ENCODE data around the gene CCDC12. TPM values are rescaled to one million over a fixed set of nuclear protein-coding genes. Genes with fewer than 3 reads are reported as not detected.

CCDC12 gene
- total and polyA plus RNA-seq, 4 experiments from 2014 or later = 59.3 to 102 (median 73.0) TPM

GRCh38 chr3:46926447-46926846, 50.1 kb downstream of the CCDC12 start:
- H3K27me3 ChIP-seq (ENCODE audit: insufficient read depth, low read length) = no peaks in the 10 kb centered on the region
- Mint-ChIP-seq H3K9me3 (peaks cover 0 to 7% (median 4%) of the 10 kb centered on the region in 8 donors), H3K4me1 (peaks cover 32 to 69% (median 44%) of the 10 kb centered on the region in 4 donors), H3K27me3 (no peaks in the 10 kb centered on the region), H3K36me3 (peaks cover 32 to 55% of the 10 kb centered on the region in 2 donors), H3K4me3 (peak overlapping the region in 6 of 8 donors; percentile 28 to 69 (median 56)), H3K27ac (peak overlapping the region; percentile 55 to 96 (median 84))
- H3K4me3 ChIP-seq (ENCODE audit: low read length in 2 of 2) = no peak overlapping the region
- DNase-seq = no peak
- CTCF ChIA-PET (ENCODE audit: partially characterized antibody) = interaction anchor here (1.7 to 3.0 kb wide), 2 partner anchors 20 to 72 kb away, joined by 6 to 13 read pairs; no protein-coding TSS in a partner anchor
- no peaks in the 10 kb centered on the region for H3K9me3 ChIP-seq (ENCODE audit: control insufficient read depth in 1 of 2, low read length in 2 of 2)
- POLR2A ChIA-PET (ENCODE audit: partially characterized antibody) = interaction anchor here (1.2 to 2.2 kb wide), 2 partner anchors 11 to 22 kb away, joined by 3 to 13 read pairs; no protein-coding TSS in a partner anchor
- H3K4me1 ChIP-seq (ENCODE audit: insufficient read depth, low read length) = peaks cover 57% of the 10 kb centered on the region
- H3K27ac ChIP-seq (ENCODE audit: low read depth, low read length) = peak overlapping the region; percentile 32
- H3K36me3 ChIP-seq (ENCODE audit: insufficient read depth, low read length) = peaks cover 38% of the 10 kb centered on the region
- intact Hi-C loops (cut with micrococcal nuclease) = no loop called here

- intact Hi-C loops (cut with micrococcal nuclease) = no loop called here
- Mint-ChIP-seq H3K27me3 (no peaks in the 10 kb centered on the region), H3K36me3 (peaks cover 34 to 57% of the 10 kb centered on the region in 2 donors), H3K4me3 (peak overlapping the region in 2 of 8 donors; percentile 39 to 46), H3K4me1 (peaks cover 29 to 65% (median 40%) of the 10 kb centered on the region in 4 donors), H3K27ac (peak overlapping the region in 6 of 7 donors; percentile 52 to 84 (median 70)), H3K9me3 (peaks cover 0 to 7% (median 4%) of the 10 kb centered on the region in 8 donors)
- Histone ChIP-seq H3K27me3 (ENCODE audit: insufficient read depth, low read length) (no peaks in the 10 kb centered on the region), H3K9me3 (ENCODE audit: control insufficient read depth in 1 of 2, low read length in 2 of 2) (no peaks in the 10 kb centered on the region), H3K4me1 (ENCODE audit: insufficient read depth, low read length) (peaks cover 53% of the 10 kb centered on the region), H3K4me3 (ENCODE audit: low read length in 2 of 2) (no peak overlapping the region), H3K27ac (ENCODE audit: low read depth, low read length) (peak overlapping the region; percentile 32), H3K36me3 (ENCODE audit: insufficient read depth, low read length) (peaks cover 43% of the 10 kb centered on the region)
- DNase-seq = no peak
- CTCF ChIA-PET (ENCODE audit: partially characterized antibody) = interaction anchor here (1.7 to 3.0 kb wide), 2 partner anchors 21 to 73 kb away, joined by 6 to 13 read pairs; no protein-coding TSS in a partner anchor
- POLR2A ChIA-PET (ENCODE audit: partially characterized antibody) = interaction anchor here (0.7 kb wide), 1 partner anchor 54 kb away, joined by 4 read pairs; the partner anchor contains the start of gene NBEAL2
These were observed 50.5 kb downstream of the CCDC12 start for GRCh38 chr3:46926039-46926438.

- no peak overlapping the region for H3K27ac ChIP-seq (ENCODE audit: low read depth, low read length)
- ChIA-PET CTCF (ENCODE audit: partially characterized antibody) (interaction anchor here (1.7 to 3.0 kb wide), 2 partner anchors 21 to 73 kb away, joined by 6 to 13 read pairs; no protein-coding TSS in a partner anchor), POLR2A (ENCODE audit: partially characterized antibody) (interaction anchor here (0.7 kb wide), 1 partner anchor 54 kb away, joined by 4 read pairs; the partner anchor contains the start of gene NBEAL2)
- H3K27me3 Mint-ChIP-seq = no peaks in the 10 kb centered on the region
- H3K4me3 Mint-ChIP-seq = no peak overlapping the region
- DNase-seq = no peak
- H3K9me3 Mint-ChIP-seq = peaks cover 0 to 7% (median 4%) of the 10 kb centered on the region in 8 donors
- intact Hi-C loops (cut with micrococcal nuclease) = no loop called here
- peaks cover 48% of the 10 kb centered on the region for H3K4me1 ChIP-seq (ENCODE audit: insufficient read depth, low read length)
- peaks cover 38 to 59% of the 10 kb centered on the region in 2 donors for H3K36me3 Mint-ChIP-seq
- no peaks in the 10 kb centered on the region for H3K27me3 ChIP-seq (ENCODE audit: insufficient read depth, low read length)
- H3K36me3 ChIP-seq (ENCODE audit: insufficient read depth, low read length) = peaks cover 47% of the 10 kb centered on the region
- H3K4me1 Mint-ChIP-seq = peaks cover 26 to 61% (median 36%) of the 10 kb centered on the region in 4 donors
- H3K4me3 ChIP-seq (ENCODE audit: low read length in 2 of 2) = no peak overlapping the region
- peak overlapping the region in 2 of 7 donors; percentile 55 to 56 for H3K27ac Mint-ChIP-seq
- no peaks in the 10 kb centered on the region for H3K9me3 ChIP-seq (ENCODE audit: control insufficient read depth in 1 of 2, low read length in 2 of 2)
These were observed 51.0 kb downstream of the CCDC12 start for GRCh38 chr3:46925585-46925934.

- H3K36me3 Mint-ChIP-seq = peaks cover 41 to 62% of the 10 kb centered on the region in 2 donors
- no peaks in the 10 kb centered on the region for H3K27me3 Mint-ChIP-seq
- peaks cover 51% of the 10 kb centered on the region for H3K36me3 ChIP-seq (ENCODE audit: insufficient read depth, low read length)
- peaks cover 0 to 7% (median 4%) of the 10 kb centered on the region in 8 donors for H3K9me3 Mint-ChIP-seq
- peaks cover 43% of the 10 kb centered on the region for H3K4me1 ChIP-seq (ENCODE audit: insufficient read depth, low read length)
- no peaks in the 10 kb centered on the region for H3K27me3 ChIP-seq (ENCODE audit: insufficient read depth, low read length)
- peak overlapping the region in 2 of 7 donors; percentile 56 to 65 for H3K27ac Mint-ChIP-seq
- H3K4me3 Mint-ChIP-seq = no peak overlapping the region
- H3K27ac ChIP-seq (ENCODE audit: low read depth, low read length) = no peak overlapping the region
- intact Hi-C loops (cut with micrococcal nuclease) = no loop called here
- ChIA-PET CTCF (ENCODE audit: partially characterized antibody) (interaction anchor here (1.1 to 3.0 kb wide), 4 partner anchors 60 to 74 kb away, joined by 3 to 33 read pairs (median 9); no protein-coding TSS in a partner anchor), POLR2A (ENCODE audit: partially characterized antibody) (no interaction called here)
- H3K4me1 Mint-ChIP-seq = peaks cover 24 to 56% (median 33%) of the 10 kb centered on the region in 4 donors
- H3K9me3 ChIP-seq (ENCODE audit: control insufficient read depth in 1 of 2, low read length in 2 of 2) = no peaks in the 10 kb centered on the region
- no peak overlapping the region for H3K4me3 ChIP-seq (ENCODE audit: low read length in 2 of 2)
- no peak for DNase-seq
These were observed 51.5 kb downstream of the CCDC12 start for GRCh38 chr3:46924921-46925584.

- Mint-ChIP-seq H3K4me1 (peaks cover 22 to 45% (median 28%) of the 10 kb centered on the region in 4 donors), H3K4me3 (no peak overlapping the region), H3K27me3 (no peaks in the 10 kb centered on the region), H3K36me3 (peaks cover 46 to 69% of the 10 kb centered on the region in 2 donors), H3K9me3 (peaks cover 0 to 7% (median 4%) of the 10 kb centered on the region in 8 donors), H3K27ac (peak overlapping the region in 6 of 7 donors; percentile 37 to 91 (median 79))
- H3K27me3 ChIP-seq (ENCODE audit: insufficient read depth, low read length) = no peaks in the 10 kb centered on the region
- peak in 4 of 5 donors; percentile 31 to 48 (median 37) for DNase-seq
- CTCF ChIA-PET (ENCODE audit: partially characterized antibody) = interaction anchor here (0.5 to 3.0 kb wide), 11 partner anchors 9 to 401 kb away, joined by 3 to 33 read pairs (median 4); no protein-coding TSS in a partner anchor
- intact Hi-C loops (cut with micrococcal nuclease) = loop anchor here (1.0 kb wide), 1 partner anchor 75 kb away; no protein-coding TSS in a partner anchor
- no peaks in the 10 kb centered on the region for H3K9me3 ChIP-seq (ENCODE audit: control insufficient read depth in 1 of 2, low read length in 2 of 2)
- no peak overlapping the region for H3K4me3 ChIP-seq (ENCODE audit: low read length in 2 of 2)
- POLR2A ChIA-PET (ENCODE audit: partially characterized antibody) = interaction anchor here (0.8 to 2.3 kb wide), 5 partner anchors 23 to 75 kb away, joined by 3 to 8 read pairs (median 7); no protein-coding TSS in a partner anchor
- peaks cover 31% of the 10 kb centered on the region for H3K4me1 ChIP-seq (ENCODE audit: insufficient read depth, low read length)
- H3K27ac ChIP-seq (ENCODE audit: low read depth, low read length) = no peak overlapping the region
- peaks cover 54% of the 10 kb centered on the region for H3K36me3 ChIP-seq (ENCODE audit: insufficient read depth, low read length)
These were observed 52.8 kb downstream of the CCDC12 start for GRCh38 chr3:46923559-46924350.

GRCh38 chr3:46922871-46923558, 53.5 kb downstream of the CCDC12 start:
- Histone ChIP-seq H3K4me1 (ENCODE audit: insufficient read depth, low read length) (peaks cover 24% of the 10 kb centered on the region), H3K4me3 (ENCODE audit: low read length in 2 of 2) (no peak overlapping the region), H3K9me3 (ENCODE audit: control insufficient read depth in 1 of 2, low read length in 2 of 2) (no peaks in the 10 kb centered on the region), H3K27ac (ENCODE audit: low read depth, low read length) (no peak overlapping the region), H3K36me3 (ENCODE audit: insufficient read depth, low read length) (peaks cover 54% of the 10 kb centered on the region), H3K27me3 (ENCODE audit: insufficient read depth, low read length) (no peaks in the 10 kb centered on the region)
- no peaks in the 10 kb centered on the region for H3K9me3 Mint-ChIP-seq
- H3K4me1 Mint-ChIP-seq = peaks cover 14 to 38% (median 20%) of the 10 kb centered on the region in 4 donors
- no peak overlapping the region for H3K4me3 Mint-ChIP-seq
- POLR2A ChIA-PET (ENCODE audit: partially characterized antibody) = interaction anchor here (0.8 to 2.3 kb wide), 5 partner anchors 24 to 76 kb away, joined by 3 to 8 read pairs (median 7); no protein-coding TSS in a partner anchor
- H3K27ac Mint-ChIP-seq = peak overlapping the region in 6 of 7 donors; percentile 37 to 91 (median 79)
- no peaks in the 10 kb centered on the region for H3K27me3 Mint-ChIP-seq
- DNase-seq = no peak
- CTCF ChIA-PET (ENCODE audit: partially characterized antibody) = interaction anchor here (0.5 to 3.0 kb wide), 10 partner anchors 8 to 402 kb away, joined by 3 to 33 read pairs (median 4); no protein-coding TSS in a partner anchor
- intact Hi-C loops (cut with micrococcal nuclease) = loop anchor here (1.0 kb wide), 1 partner anchor 75 kb away; no protein-coding TSS in a partner anchor
- H3K36me3 Mint-ChIP-seq = peaks cover 46 to 68% of the 10 kb centered on the region in 2 donors
